IMR-90 (cell line): ENCODE results near the gene ZNF586. TPM values are rescaled to one million over a fixed set of nuclear protein-coding genes. Genes with fewer than 3 reads are reported as not detected.
A peak's percentile ranks its signal among the peaks of the same experiment; 100 is the strongest.

Experiments
- ATAC-seq: fragments of 200-7000 bp; cut with Tn5 transposase; 2 replicates; pipeline ENCODE4 v1.9.1; 2020; ENCODE audit warnings: low read depth, mild to moderate bottlenecking, moderate library complexity
- BruUV-seq: library from RNA; stranded (reverse); fragments of 400-500 nt; replicated peaks from 2 replicates; lab custom pipeline; 2021; lab: Mats Ljungman, UMichigan
- CTCF ChIA-PET: fragments of 300-600 bp; formaldehyde crosslinking; extraction: SDS; loops from one replicate; lab custom pipeline; 2021; ENCODE audit warnings: antibody characterized with exemption; lab: Yijun Ruan, JAX
- POLR2A ChIA-PET: fragments of 300-600 bp; sonication (Branson Sonifier 250); formaldehyde crosslinking; loops from one replicate; lab custom pipeline; 2022; ENCODE audit warnings: antibody characterized with exemption; ENCODE audit not compliant: unreplicated experiment; lab: Charles Lee
- DNase-seq: peaks from one replicate; pipeline ENCODE4 v3.0.0; 2013
- H2AFZ ChIP-seq: replicated peaks from 2 replicates; pipeline ENCODE3; 2013; ENCODE audit warnings: low read length, mild to moderate bottlenecking; ENCODE audit not compliant: poor library complexity
- H2AK5ac ChIP-seq: 2 replicates; pipeline ENCODE4 v1.6.1; 2013; ENCODE audit warnings: low read depth, low read length, inconsistent platforms
- H2AK9ac ChIP-seq: replicated peaks from 2 replicates; pipeline ENCODE3; 2013; ENCODE audit warnings: mild to moderate bottlenecking, low read depth, low read length, moderate library complexity; ENCODE audit not compliant: poor library complexity
- H2BK120ac ChIP-seq: 2 replicates; pipeline ENCODE4 v1.6.1; 2013; ENCODE audit warnings: low read depth, low read length, inconsistent platforms
- H2BK15ac ChIP-seq: 3 replicates; pipeline ENCODE4 v1.6.1; 2013; ENCODE audit warnings: low read depth, low read length, inconsistent platforms
- H2BK20ac ChIP-seq: 2 replicates; pipeline ENCODE4 v1.6.1; 2013; ENCODE audit warnings: low read depth, mild to moderate bottlenecking, inconsistent platforms, low read length, moderate library complexity
- H2BK5ac ChIP-seq: 2 replicates; pipeline ENCODE4 v1.6.1; 2013; ENCODE audit warnings: mild to moderate bottlenecking, low read depth, low read length, inconsistent platforms; ENCODE audit not compliant: poor library complexity, severe bottlenecking
- H3K14ac ChIP-seq: replicated peaks from 2 replicates; pipeline ENCODE4 v1.6.1; 2013; ENCODE audit warnings: low read depth, low read length, inconsistent platforms
- H3K18ac ChIP-seq: 2 replicates; pipeline ENCODE4 v1.6.1; 2013; ENCODE audit warnings: low read depth, low read length, control low read depth
- H3K23ac ChIP-seq: 2 replicates; pipeline ENCODE4 v1.6.1; 2013; ENCODE audit warnings: low read depth, low read length, inconsistent platforms
- H3K27ac ChIP-seq: 2 replicates; pipeline ENCODE4 v1.5.1; 2013; ENCODE audit warnings: mild to moderate bottlenecking, control low read depth, low read length; ENCODE audit not compliant: insufficient read depth
- H3K27me3 ChIP-seq: 2 replicates; pipeline ENCODE4 v1.6.1; 2013; ENCODE audit warnings: low read length; ENCODE audit not compliant: control insufficient read depth, insufficient read depth
- H3K36me3 ChIP-seq: 2 replicates; pipeline ENCODE4 v1.6.1; 2013; ENCODE audit warnings: low read length, mixed read lengths; ENCODE audit not compliant: control insufficient read depth, insufficient read depth
- H3K4ac ChIP-seq: 2 replicates; pipeline ENCODE4 v1.6.1; 2013; ENCODE audit warnings: low read depth, low read length, inconsistent platforms
- H3K4me1 ChIP-seq: 2 replicates; pipeline ENCODE4 v1.6.1; 2013; ENCODE audit warnings: low read length, mixed read lengths; ENCODE audit not compliant: control insufficient read depth, insufficient read depth
- H3K4me2 ChIP-seq: 2 replicates; pipeline ENCODE4 v1.6.1; 2013; ENCODE audit warnings: low read depth, mild to moderate bottlenecking, control low read depth, low read length, moderate library complexity
- H3K4me3 ChIP-seq: 2 replicates; pipeline ENCODE4 v1.5.1; 2013; ENCODE audit warnings: low read depth, mild to moderate bottlenecking, control low read depth, low read length, moderate library complexity; ENCODE audit not compliant: insufficient read depth
- H3K56ac ChIP-seq: 2 replicates; pipeline ENCODE4 v1.6.1; 2013; ENCODE audit warnings: low read length, inconsistent platforms; ENCODE audit not compliant: insufficient read depth; ENCODE audit errors: extremely low read depth
- H3K79me1 ChIP-seq, 2 experiments: 2 replicates each; pipeline ENCODE4 v1.6.1; 2013; ENCODE audit warnings: low read length in 2 of 2, inconsistent platforms in 1 of 2, low read depth in 1 of 2
- H3K9ac ChIP-seq: 2 replicates; pipeline ENCODE4 v1.6.1; 2013; ENCODE audit warnings: low read depth, low read length, control low read depth
- H3K9me1 ChIP-seq: 2 replicates; pipeline ENCODE4 v1.6.1; 2013; ENCODE audit warnings: low read length, inconsistent platforms; ENCODE audit not compliant: insufficient read depth
- H3K9me3 ChIP-seq: 2 replicates; pipeline ENCODE4 v1.6.1; 2013; ENCODE audit warnings: low read length; ENCODE audit not compliant: control insufficient read depth, insufficient read depth
- H4K20me1 ChIP-seq: 2 replicates; pipeline ENCODE4 v1.6.1; 2013; ENCODE audit warnings: low read length, inconsistent platforms; ENCODE audit not compliant: insufficient read depth
- H4K5ac ChIP-seq: 2 replicates; pipeline ENCODE4 v1.6.1; 2013; ENCODE audit warnings: mild to moderate bottlenecking, low read depth, low read length, control low read depth
- H4K8ac ChIP-seq, 2 experiments: 2 replicates each; pipeline ENCODE4 v1.6.1; 2013; ENCODE audit warnings: low read depth in 2 of 2, low read length in 2 of 2, control low read depth in 1 of 2, inconsistent platforms in 1 of 2
- H4K91ac ChIP-seq: 2 replicates; pipeline ENCODE4 v1.6.1; 2013; ENCODE audit warnings: low read depth, low read length, inconsistent platforms; ENCODE audit not compliant: insufficient read depth
- RCOR1 ChIP-seq: IDR thresholded peaks from 2 replicates; pipeline ENCODE4 v1.6.1; 2012; ENCODE audit warnings: mild to moderate bottlenecking, low read length, improper control_type of control experiment; ENCODE audit not compliant: insufficient replicate concordance
- whole genome bisulfite sequencing, 2 experiments: methylation state at CpG; one replicate each; pipeline versions ENCODE4 v1.1.5 to v1.1.7; 2013; ENCODE audit warnings: missing lambda C conversion rate in 2 of 2; ENCODE audit not compliant: insufficient read length in 1 of 2; ENCODE audit errors: extremely low coverage in 2 of 2; 5-methylcytosine and 5-hydroxymethylcytosine counted together
- dilution Hi-C: fragments of 300-500 bp; cut with HindIII; formaldehyde crosslinking; loops from one replicate; pipeline ENCODE4 v1.14.3; 2018; ENCODE audit warnings: low sequenced_read_pairs; ENCODE audit not compliant: unreplicated experiment
- in situ Hi-C: fragments of 300-500 bp; cut with MboI; formaldehyde crosslinking; loops from 3 replicates; pipeline ENCODE4 v1.14.3; 2019; ENCODE audit warnings: low sequenced_read_pairs, inconsistent platforms, mixed read lengths
- intact Hi-C: fragments of 100-400 bp; cut with micrococcal nuclease; formaldehyde crosslinking; loops from 2 replicates; pipeline ENCODE4 v1.10.0; 2022
- polyA plus RNA-seq, 3 experiments: library from polyadenylated mRNA; depleted of rRNA; stranded (reverse); fragments of >200 nt; gene quantifications; 2 replicates each; pipeline ENCODE4 v1.2.3, GENCODE V29; 2012; ENCODE audit warnings: low replicate concordance in 1 of 3
- total RNA-seq: library from RNA; depleted of rRNA; stranded (reverse); fragments of >200 nt; gene quantifications from 2 replicates; pipeline ENCODE4 v1.2.3, GENCODE V29; 2012

Gene ZNF586
- total and polyA plus RNA-seq, 2 of the 4 experiments (the other 2 are of a cell fraction), result 5.6 to 18.6 TPM

- Histone ChIP-seq H3K4me3 (no peak overlapping the region), H4K5ac (no peak overlapping the region), H4K8ac (no peak overlapping the region; a peak in 1 of 4 replicates), H3K27me3 (no peaks in the 10 kb centered on the region), H2AK5ac (no peak overlapping the region), H3K56ac (no peak overlapping the region), H3K4ac (no peak overlapping the region), H3K18ac (no peak overlapping the region), H3K9me3 (no peaks in the 10 kb centered on the region), H2BK15ac (no peak overlapping the region), H4K91ac (no peak overlapping the region), H3K27ac (no peak overlapping the region), H2BK5ac (no peak overlapping the region), H3K4me1 (peaks cover 10% of the 10 kb centered on the region; the same call in 1 of the 2 replicates), H2BK120ac (no peak overlapping the region), H2BK20ac (no peak overlapping the region), H3K9me1 (peaks cover 8% of the 10 kb centered on the region; the same call in 1 of the 2 replicates), H3K4me2 (peak overlapping the region; percentile 13; the same call in 1 of the 2 replicates), H2AFZ (no peak overlapping the region), H3K9ac (no peak overlapping the region), H4K20me1 (peaks cover 26% of the 10 kb centered on the region), H3K14ac (no peak overlapping the region), H3K23ac (no peak overlapping the region), H3K36me3 (peaks cover 5% of the 10 kb centered on the region), H2AK9ac (no peak overlapping the region), H3K79me1 (peaks cover 7 to 56% of the 10 kb centered on the region in 2 experiments; a peak in 3 of 4 replicates)
- BruUV-seq, result no TSS peak
- in situ Hi-C loops, result no loop called here
- dilution Hi-C loops, result no loop called here
- POLR2A ChIA-PET, result no interaction called here
- intact Hi-C loops, result no loop called here
- WGBS, 2 experiments, result no CpG with 5 or more reads among the region's 5 CpGs
- DNase-seq, result peak; percentile 40
- no peak for ATAC-seq
- CTCF ChIA-PET, result no interaction called here
- no peak for TF ChIP-seq RCOR1
Measured at GRCh38 chr19:57829316-57829715, 59.8 kb downstream of the ZNF586 start.
